ENCODE measurements around the gene YIPF2. TPM values are rescaled to one million over a fixed set of nuclear protein-coding genes. Genes with fewer than 3 reads are reported as not detected.

Gene YIPF2
- total RNA-seq, 1 experiment from 2014 or later: 65.5 TPM

GRCh38 chr19:10965398-10965797 lies 37.0 kb upstream of the YIPF2 start:
- H3K4me1 Mint-ChIP-seq (ENCODE audit: insufficient read depth, unreplicated experiment): no peaks in the 10 kb centered on the region
- CTCF ChIA-PET: interaction anchor here (0.6 to 1.3 kb wide), 3 partner anchors 24 to 543 kb away, joined by 3 to 7 read pairs (median 4); no protein-coding TSS in a partner anchor
- peak overlapping the region; percentile 19 for H3K27ac Mint-ChIP-seq (ENCODE audit: low read depth, unreplicated experiment)

GRCh38 chr19:10964903-10965302 lies 36.5 kb upstream of the YIPF2 start:
- TF ChIP-seq, protein P1, sequence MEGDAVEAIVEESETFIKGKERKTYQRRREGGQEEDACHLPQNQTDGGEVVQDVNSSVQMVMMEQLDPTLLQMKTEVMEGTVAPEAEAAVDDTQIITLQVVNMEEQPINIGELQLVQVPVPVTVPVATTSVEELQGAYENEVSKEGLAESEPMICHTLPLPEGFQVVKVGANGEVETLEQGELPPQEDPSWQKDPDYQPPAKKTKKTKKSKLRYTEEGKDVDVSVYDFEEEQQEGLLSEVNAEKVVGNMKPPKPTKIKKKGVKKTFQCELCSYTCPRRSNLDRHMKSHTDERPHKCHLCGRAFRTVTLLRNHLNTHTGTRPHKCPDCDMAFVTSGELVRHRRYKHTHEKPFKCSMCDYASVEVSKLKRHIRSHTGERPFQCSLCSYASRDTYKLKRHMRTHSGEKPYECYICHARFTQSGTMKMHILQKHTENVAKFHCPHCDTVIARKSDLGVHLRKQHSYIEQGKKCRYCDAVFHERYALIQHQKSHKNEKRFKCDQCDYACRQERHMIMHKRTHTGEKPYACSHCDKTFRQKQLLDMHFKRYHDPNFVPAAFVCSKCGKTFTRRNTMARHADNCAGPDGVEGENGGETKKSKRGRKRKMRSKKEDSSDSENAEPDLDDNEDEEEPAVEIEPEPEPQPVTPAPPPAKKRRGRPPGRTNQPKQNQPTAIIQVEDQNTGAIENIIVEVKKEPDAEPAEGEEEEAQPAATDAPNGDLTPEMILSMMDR (IDR thresholded peaks at IDR 0.05; ENCODE audit: unreplicated experiment): no peak
- no peaks in the 10 kb centered on the region for H3K9me3 Mint-ChIP-seq (ENCODE audit: unreplicated experiment)
- DNase-seq (ENCODE audit: unreplicated experiment): no peak
- no peaks in the 10 kb centered on the region for H3K27me3 Mint-ChIP-seq (ENCODE audit: insufficient read depth, unreplicated experiment)
- H3K4me3 Mint-ChIP-seq (ENCODE audit: unreplicated experiment): no peak overlapping the region
- H3K27ac Mint-ChIP-seq (ENCODE audit: low read depth, unreplicated experiment): no peak overlapping the region
- intact Hi-C loops (cut with micrococcal nuclease): no loop called here
- CTCF ChIA-PET: interaction anchor here (0.6 to 1.3 kb wide), 2 partner anchors 24 to 163 kb away, joined by 3 to 7 read pairs; no protein-coding TSS in a partner anchor
- POLR2A ChIA-PET: interaction anchor here (0.6 kb wide), 1 partner anchor 1492 kb away, joined by 3 read pairs; no protein-coding TSS in a partner anchor
- no peaks in the 10 kb centered on the region for H3K4me1 Mint-ChIP-seq (ENCODE audit: insufficient read depth, unreplicated experiment)
- peaks cover 17% of the 10 kb centered on the region for H3K36me3 Mint-ChIP-seq (ENCODE audit: insufficient read depth, unreplicated experiment)
- no TSS peak for BruUV-seq (replicated peaks)

More at GRCh38 chr19:10965398-10965797, 37.0 kb upstream of the YIPF2 start:
- POLR2A ChIA-PET: interaction anchor here (0.6 kb wide), 1 partner anchor 1493 kb away, joined by 3 read pairs; no protein-coding TSS in a partner anchor
- Mint-ChIP-seq H3K36me3 (ENCODE audit: insufficient read depth, unreplicated experiment) (peaks cover 17% of the 10 kb centered on the region), H3K4me3 (ENCODE audit: unreplicated experiment) (no peak overlapping the region), H3K9me3 (ENCODE audit: unreplicated experiment) (no peaks in the 10 kb centered on the region), H3K27me3 (ENCODE audit: insufficient read depth, unreplicated experiment) (no peaks in the 10 kb centered on the region)
- no peak for DNase-seq (ENCODE audit: unreplicated experiment)
- TF ChIP-seq, protein P1 (IDR thresholded peaks at IDR 0.05; ENCODE audit: unreplicated experiment): no peak
- no TSS peak for BruUV-seq (replicated peaks)
- intact Hi-C loops (cut with micrococcal nuclease): no loop called here

DNA sequence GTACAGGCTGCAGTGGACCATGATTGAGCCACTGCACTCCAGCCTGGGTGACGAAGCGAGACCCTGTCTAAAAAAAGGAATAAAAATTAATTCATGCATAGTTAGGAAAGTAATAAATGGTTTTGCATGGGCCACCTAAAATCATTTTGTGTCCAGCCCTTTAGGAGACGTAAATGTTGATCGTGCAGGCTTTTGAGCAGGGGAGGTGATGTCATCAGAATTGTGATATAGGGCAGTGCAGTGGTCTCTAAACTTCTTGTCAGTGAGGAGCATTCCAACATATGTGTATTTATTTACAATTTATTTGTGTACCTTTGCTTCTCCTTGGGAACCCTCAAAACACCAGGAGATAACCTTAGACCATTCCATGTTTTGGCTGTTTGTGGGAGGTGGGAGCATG lies 35.4 kb upstream of the YIPF2 start:
- DNase-seq (ENCODE audit: unreplicated experiment): no peak
- H3K27ac Mint-ChIP-seq (ENCODE audit: low read depth, unreplicated experiment): no peak overlapping the region
- peaks cover 19% of the 10 kb centered on the region for H3K36me3 Mint-ChIP-seq (ENCODE audit: insufficient read depth, unreplicated experiment)
- BruUV-seq (replicated peaks): no TSS peak
- ChIA-PET CTCF (interaction anchor here (0.8 kb wide), 1 partner anchor 22 kb away, joined by 7 read pairs; no protein-coding TSS in a partner anchor), POLR2A (no interaction called here)
- no peak overlapping the region for H3K4me3 Mint-ChIP-seq (ENCODE audit: unreplicated experiment)
- H3K9me3 Mint-ChIP-seq (ENCODE audit: unreplicated experiment): no peaks in the 10 kb centered on the region
- H3K27me3 Mint-ChIP-seq (ENCODE audit: insufficient read depth, unreplicated experiment): no peaks in the 10 kb centered on the region
- TF ChIP-seq, protein P1 (IDR thresholded peaks at IDR 0.05; ENCODE audit: unreplicated experiment): no peak
- H3K4me1 Mint-ChIP-seq (ENCODE audit: insufficient read depth, unreplicated experiment): no peaks in the 10 kb centered on the region
- intact Hi-C loops (cut with micrococcal nuclease): no loop called here

DNA sequence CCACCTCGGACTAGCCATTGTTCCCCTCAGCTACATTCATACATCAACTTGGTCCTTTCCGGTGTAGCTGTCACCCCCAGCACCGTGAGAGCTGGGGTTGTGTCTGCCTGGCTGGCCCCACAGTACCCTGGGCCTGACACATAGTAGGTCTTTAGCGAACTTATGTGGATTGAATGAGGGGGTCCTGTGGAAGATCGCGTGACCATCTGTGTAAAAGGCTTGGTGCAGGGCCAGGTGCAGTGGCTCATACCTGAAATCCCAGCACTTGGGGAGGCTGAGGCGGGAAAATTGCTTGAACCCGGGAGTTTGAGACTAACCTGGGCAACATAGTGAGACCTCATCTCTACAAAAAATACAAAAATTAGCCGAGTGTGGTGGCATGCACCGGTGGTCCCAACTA lies 34.4 kb upstream of the YIPF2 start:
- ChIA-PET CTCF (interaction anchor here (0.8 kb wide), 1 partner anchor 16 kb away, joined by 3 read pairs; no protein-coding TSS in a partner anchor), POLR2A (no interaction called here)
- TF ChIP-seq, protein P1 (IDR thresholded peaks at IDR 0.05; ENCODE audit: unreplicated experiment): no peak
- Mint-ChIP-seq H3K4me3 (ENCODE audit: unreplicated experiment) (peak overlapping the region; percentile 86), H3K27me3 (ENCODE audit: insufficient read depth, unreplicated experiment) (no peaks in the 10 kb centered on the region), H3K36me3 (ENCODE audit: insufficient read depth, unreplicated experiment) (peaks cover 24% of the 10 kb centered on the region), H3K27ac (ENCODE audit: low read depth, unreplicated experiment) (no peak overlapping the region), H3K4me1 (ENCODE audit: insufficient read depth, unreplicated experiment) (no peaks in the 10 kb centered on the region), H3K9me3 (ENCODE audit: unreplicated experiment) (no peaks in the 10 kb centered on the region)
- no TSS peak for BruUV-seq (replicated peaks)
- DNase-seq (ENCODE audit: unreplicated experiment): no peak
- intact Hi-C loops (cut with micrococcal nuclease): no loop called here

Measured in MCF 10A (cell line).